Measurements from ENCODE around the gene GRIK4. TPM values are rescaled to one million over a fixed set of nuclear protein-coding genes. Genes with fewer than 3 reads are reported as not detected.

The GRIK4 gene
- total and polyA plus RNA-seq, 7 donors, result 0.04 to 0.11 (median 0.04) TPM; not detected in 4

GRCh38 chr11:120923866-120924508 is 412.4 kb downstream of the GRIK4 start:
- no peaks in the 10 kb centered on the region for H3K9me3 ChIP-seq
- no peak for TF ChIP-seq CTCF (IDR thresholded peaks at IDR 0.05)
- 64 to 76% (median 69%) methylated on average over 9 of the region's 9 CpGs for WGBS, 3 donors
- H3K4me1 ChIP-seq, result no peaks in the 10 kb centered on the region
- H3K27ac ChIP-seq, result no peak overlapping the region
- DNase-seq, result no peak
- H3K27me3 ChIP-seq (ENCODE audit: insufficient read depth in 3 of 3, low read length in 2 of 3), result no peaks in the 10 kb centered on the region
- ATAC-seq, result no peak
- H3K4me3 ChIP-seq, result no peak overlapping the region
- intact Hi-C loops (cut with DNase I), result no loop called here
- no peaks in the 10 kb centered on the region for H3K36me3 ChIP-seq (ENCODE audit: insufficient read depth in 1 of 2, low read depth in 1 of 2)

- Histone ChIP-seq H3K4me1 (no peaks in the 10 kb centered on the region), H3K27me3 (ENCODE audit: insufficient read depth in 3 of 3, low read length in 2 of 3) (no peaks in the 10 kb centered on the region), H3K4me3 (no peak overlapping the region), H3K36me3 (ENCODE audit: insufficient read depth in 1 of 2, low read depth in 1 of 2) (no peaks in the 10 kb centered on the region), H3K9me3 (no peaks in the 10 kb centered on the region), H3K27ac (no peak overlapping the region)
- 94 to 98% (median 96%) methylated on average over 2 of the region's 2 CpGs for WGBS, 3 donors
- no peak for TF ChIP-seq CTCF (IDR thresholded peaks at IDR 0.05)
- intact Hi-C loops (cut with DNase I), result no loop called here
- no peak for ATAC-seq
- DNase-seq, result no peak
Observed at GRCh38 chr11:120925944-120926343, 414.4 kb downstream of the GRIK4 start.

- H3K36me3 ChIP-seq (ENCODE audit: insufficient read depth in 1 of 2, low read depth in 1 of 2), result no peaks in the 10 kb centered on the region
- H3K27me3 ChIP-seq (ENCODE audit: insufficient read depth in 3 of 3, low read length in 2 of 3), result peaks cover 0 to under 1% (median 0%) of the 10 kb centered on the region in 3 donors
- no peak overlapping the region for H3K4me3 ChIP-seq
- intact Hi-C loops (cut with DNase I), result no loop called here
- TF ChIP-seq CTCF (IDR thresholded peaks at IDR 0.05), result no peak
- DNase-seq, result no peak
- WGBS, 3 donors, result 60 to 72% (median 69%) methylated on average over 14 of the region's 14 CpGs
- no peaks in the 10 kb centered on the region for H3K4me1 ChIP-seq
- no peak overlapping the region for H3K27ac ChIP-seq
- ATAC-seq, result no peak
- H3K9me3 ChIP-seq, result no peaks in the 10 kb centered on the region
Observed at GRCh38 chr11:120928627-120929026, 417.1 kb downstream of the GRIK4 start.

GRCh38 chr11:120929090-120929489 is 417.5 kb downstream of the GRIK4 start:
- WGBS, 3 donors, result 60 to 78% (median 69%) methylated on average over 11 of the region's 11 CpGs
- DNase-seq, result no peak
- no peak for ATAC-seq
- intact Hi-C loops (cut with DNase I), result no loop called here
- Histone ChIP-seq H3K4me3 (no peak overlapping the region), H3K27ac (no peak overlapping the region), H3K36me3 (ENCODE audit: insufficient read depth in 1 of 2, low read depth in 1 of 2) (no peaks in the 10 kb centered on the region), H3K27me3 (ENCODE audit: insufficient read depth in 3 of 3, low read length in 2 of 3) (peaks cover 0 to 2% (median 0%) of the 10 kb centered on the region in 3 donors), H3K4me1 (no peaks in the 10 kb centered on the region), H3K9me3 (no peaks in the 10 kb centered on the region)
- no peak for TF ChIP-seq CTCF (IDR thresholded peaks at IDR 0.05)

- Histone ChIP-seq H3K27me3 (ENCODE audit: insufficient read depth in 3 of 3, low read length in 2 of 3) (peaks cover 0 to 3% (median 2%) of the 10 kb centered on the region in 3 donors), H3K27ac (no peak overlapping the region), H3K4me1 (no peaks in the 10 kb centered on the region), H3K9me3 (no peaks in the 10 kb centered on the region), H3K4me3 (no peak overlapping the region), H3K36me3 (ENCODE audit: insufficient read depth in 1 of 2, low read depth in 1 of 2) (no peaks in the 10 kb centered on the region)
- ATAC-seq (peak; percentile 40 to 61 (median 48)), DNase-seq (no peak)
- intact Hi-C loops (cut with DNase I), result no loop called here
- peak; percentile 34 for TF ChIP-seq CTCF (IDR thresholded peaks at IDR 0.05)
- 36 to 39% (median 36%) methylated on average over 13 of the region's 13 CpGs for WGBS, 3 donors
Observed at GRCh38 chr11:120929664-120930154, 418.2 kb downstream of the GRIK4 start.
